Stimulated activated CD4-positive, alpha-beta T cell treated with anti-CD3 and anti-CD28 coated beads, Interleukin-2, amount 100 ng/mL, for 24 hours (primary cell): ENCODE results near the gene AGXT2.
A peak's percentile ranks its signal among the peaks of the same experiment; 100 is the strongest.
"Not testable (repeated sequence)": the region's sequence is repeated elsewhere in the genome, so short reads cannot be mapped to it uniquely, and the experiment has no call there.

Experiments used
- DNase-seq, 2 donors: peaks; one replicate each; pipeline ENCODE4 v3.0.0-alpha.2; 2020

AGXT2 gene

GRCh38 chr5:35012365-35012764 lies 35.4 kb downstream of the AGXT2 start:
- DNase-seq: no peak

GRCh38 chr5:35010676-35011075 lies 37.1 kb downstream of the AGXT2 start:
- DNase-seq: no peak

GRCh38 chr5:35009657-35010056 lies 38.1 kb downstream of the AGXT2 start:
- DNase-seq: no peak

GRCh38 chr5:35009019-35009418 lies 38.7 kb downstream of the AGXT2 start:
- DNase-seq: no peak

GRCh38 chr5:35004771-35005170 lies 43.0 kb downstream of the AGXT2 start:
- no peak for DNase-seq

GRCh38 chr5:35004200-35004599 lies 43.5 kb downstream of the AGXT2 start:
- DNase-seq: no peak

GRCh38 chr5:35003018-35003957 lies 44.5 kb downstream of the AGXT2 start:
- DNase-seq: peak; percentile 71 to 72

GRCh38 chr5:35002459-35002858 lies 45.3 kb downstream of the AGXT2 start:
- DNase-seq: no peak

GRCh38 chr5:35001842-35002241 lies 45.9 kb downstream of the AGXT2 start:
- no peak for DNase-seq

- no peak for DNase-seq
Measured at GRCh38 chr5:34998058-34998789, 49.5 kb downstream of the AGXT2 start.

- no peak for DNase-seq
Measured at GRCh38 chr5:34996261-34996660, 51.5 kb downstream of the AGXT2 start.

GRCh38 chr5:34993951-34994350 lies 53.8 kb downstream of the AGXT2 start:
- DNase-seq: no peak

GRCh38 chr5:34991486-34992238 lies 56.1 kb downstream of the AGXT2 start:
- no peak for DNase-seq

- DNase-seq: no peak
Measured at GRCh38 chr5:34986965-34987364, 60.8 kb downstream of the AGXT2 start.

- no peak for DNase-seq
Measured at GRCh38 chr5:34982823-34983222, 64.9 kb downstream of the AGXT2 start.

GRCh38 chr5:34978681-34979080 lies 69.1 kb downstream of the AGXT2 start:
- DNase-seq: no peak

- no peak for DNase-seq
Measured at GRCh38 chr5:34977934-34978613, 69.7 kb downstream of the AGXT2 start.

- no peak for DNase-seq
Measured at GRCh38 chr5:34976347-34976746, 71.4 kb downstream of the AGXT2 start.

GRCh38 chr5:34971655-34972054 lies 76.1 kb downstream of the AGXT2 start:
- not testable (repeated sequence) for DNase-seq

- DNase-seq: no peak
Measured at GRCh38 chr5:34970552-34970951, 77.2 kb downstream of the AGXT2 start.

GRCh38 chr5:34968258-34968657 lies 79.5 kb downstream of the AGXT2 start:
- DNase-seq: no peak

- DNase-seq: no peak
Measured at GRCh38 chr5:34967540-34967939, 80.2 kb downstream of the AGXT2 start.

GRCh38 chr5:34959323-34959722 lies 88.4 kb downstream of the AGXT2 start:
- peak in 1 of 2 donors; percentile 8 for DNase-seq
